Measurements from ENCODE around the gene IMPA2. TPM values are rescaled to one million over a fixed set of nuclear protein-coding genes. Genes with fewer than 3 reads are reported as not detected.

IMPA2 gene
- total RNA-seq, 4 donors from 2014 or later: 227 to 572 (median 354) TPM

- 33 to 41% methylated on average over 7 of the region's 7 CpGs for WGBS, 2 donors
- no peak for TF ChIP-seq CTCF (IDR thresholded peaks at IDR 0.05)
- TF ChIP-seq POLR2A (IDR thresholded peaks at IDR 0.05): no peak
- intact Hi-C loops (cut with DNase I; ENCODE audit: low total_unique reads): no loop called here
- peak; percentile 85 to 95 for DNase-seq (ENCODE audit: low spot score in 2 of 2)
- no peak overlapping the region for H3K4me3 ChIP-seq (ENCODE audit: low read depth, poor library complexity, severe bottlenecking)
Observed at GRCh38 chr18:12031846-12032245, 50.5 kb downstream of the IMPA2 start.

- no peak overlapping the region for H3K4me3 ChIP-seq (ENCODE audit: low read depth, poor library complexity, severe bottlenecking)
- TF ChIP-seq POLR2A (IDR thresholded peaks at IDR 0.05) (no peak), CTCF (IDR thresholded peaks at IDR 0.05) (no peak)
- DNase-seq (ENCODE audit: low spot score in 2 of 2): peak; percentile 12 to 81
- intact Hi-C loops (cut with DNase I; ENCODE audit: low total_unique reads): no loop called here
- WGBS, 2 donors: 82 to 86% methylated on average over 11 of the region's 11 CpGs
Observed at GRCh38 chr18:12032786-12033642, 51.7 kb downstream of the IMPA2 start.

GRCh38 chr18:12033643-12034025, 52.3 kb downstream of the IMPA2 start:
- no peak overlapping the region for H3K4me3 ChIP-seq (ENCODE audit: low read depth, poor library complexity, severe bottlenecking)
- 74 to 75% methylated on average over 7 of the region's 7 CpGs for WGBS, 2 donors
- TF ChIP-seq CTCF (IDR thresholded peaks at IDR 0.05) (no peak), POLR2A (IDR thresholded peaks at IDR 0.05) (no peak)
- intact Hi-C loops (cut with DNase I; ENCODE audit: low total_unique reads): no loop called here
- peak in 1 of 2 donors; percentile 7 for DNase-seq (ENCODE audit: low spot score in 2 of 2)

- TF ChIP-seq CTCF (IDR thresholded peaks at IDR 0.05) (no peak), POLR2A (IDR thresholded peaks at IDR 0.05) (no peak)
- peak; percentile 15 to 82 for DNase-seq (ENCODE audit: low spot score in 2 of 2)
- intact Hi-C loops (cut with DNase I; ENCODE audit: low total_unique reads): loop anchor here (5.0 kb wide), 1 partner anchor 97 kb away; no protein-coding TSS in a partner anchor
Observed at GRCh38 chr18:12034241-12035100, 53.2 kb downstream of the IMPA2 start.

GRCh38 chr18:12035481-12035880, 54.2 kb downstream of the IMPA2 start:
- H3K4me3 ChIP-seq (ENCODE audit: low read depth, poor library complexity, severe bottlenecking): no peak overlapping the region
- WGBS, 2 donors: 67 to 72% methylated on average over 6 of the region's 6 CpGs
- DNase-seq (ENCODE audit: low spot score in 2 of 2): peak; percentile 9 to 67
- intact Hi-C loops (cut with DNase I; ENCODE audit: low total_unique reads): loop anchor here (5.0 kb wide), 1 partner anchor 98 kb away; no protein-coding TSS in a partner anchor
- TF ChIP-seq POLR2A (IDR thresholded peaks at IDR 0.05) (no peak), CTCF (IDR thresholded peaks at IDR 0.05) (no peak)

More at GRCh38 chr18:12034241-12035100, 53.2 kb downstream of the IMPA2 start:
- H3K4me3 ChIP-seq (ENCODE audit: low read depth, poor library complexity, severe bottlenecking): no peak overlapping the region
- 84 to 93% methylated on average over 8 of the region's 8 CpGs for WGBS, 2 donors

Data from lower leg skin (tissue), 4 donors.